Esophagus squamous epithelium (tissue), 5 donors: ENCODE data around the gene SUOX. TPM values are rescaled to one million over a fixed set of nuclear protein-coding genes. Genes with fewer than 3 reads are reported as not detected.
"Not testable (repeated sequence)": the region's sequence is repeated elsewhere in the genome, so short reads cannot be mapped to it uniquely, and the experiment has no call there.

Source experiments
- DNase-seq: peaks from one replicate; lab custom pipeline; 2025; lab: John Stamatoyannopoulos, UW
- H3K27ac ChIP-seq, 4 donors: fragments of 200-600 bp; sonication (generic); one replicate each; pipeline ENCODE4 v1.5.1; 2016 to 2019; ENCODE audit warnings: mild to moderate bottlenecking in 1 of 4
- H3K27me3 ChIP-seq, 4 donors: fragments of 200-600 bp; sonication (generic); 1 replicate in 3 of 4; 2 replicates in 1 of 4; pipeline versions ENCODE4 v1.5.1 to v1.6.0; 2017 to 2021; ENCODE audit warnings: antibody characterized with exemption in 1 of 4
- H3K36me3 ChIP-seq, 3 donors: fragments of 200-600 bp; sonication (generic); one replicate each; pipeline ENCODE4 v1.5.1; 2016 to 2019
- H3K4me1 ChIP-seq, 3 donors: fragments of 200-600 bp; sonication (generic); one replicate each; pipeline ENCODE4 v1.5.1; 2017 to 2019
- H3K4me3 ChIP-seq, 4 donors: fragments of 200-600 bp; sonication (generic); 1 replicate in 3 of 4; 2 replicates in 1 of 4; pipeline ENCODE4 v1.5.1; 2016 to 2019; ENCODE audit warnings: mild to moderate bottlenecking in 2 of 4, moderate library complexity in 1 of 4
- H3K9me3 ChIP-seq, 3 donors: fragments of 200-600 bp; sonication (generic); one replicate each; pipeline ENCODE4 v1.5.1; 2016 to 2019
- POLR2A ChIP-seq, 4 donors: fragments of 450-650 bp; IDR thresholded peaks; one replicate each; pipeline ENCODE4 v1.6.1; 2017; ENCODE audit warnings: antibody characterized with exemption in 4 of 4, mild to moderate bottlenecking in 4 of 4, moderate library complexity in 3 of 4
- WGBS, 2 donors: methylation state at CpG; one replicate each; pipeline ENCODE4 v1.1.5; 2018; 5-methylcytosine and 5-hydroxymethylcytosine counted together
- intact Hi-C: fragments of 100-400 bp; cut with DNase I; formaldehyde crosslinking; loops from one replicate; pipeline ENCODE4 v1.15.0; 2022
- total RNA-seq, 4 donors: library from RNA; depleted of rRNA; stranded (reverse); fragments of >200 nt; gene quantifications; one replicate each; pipeline ENCODE4 v1.1.0, GENCODE V29; 2016
- TF ChIP-seq, protein P1 (sequence below), 6 experiments: fragments of 450-650 bp in 4 of 6; fragments of 200-600 bp in 2 of 6; sonication (generic) in 2 of 6; IDR thresholded peaks; one replicate each; pipeline ENCODE4 v1.5.1; 2016 to 2019; ENCODE audit warnings: antibody characterized with exemption in 6 of 6, mild to moderate bottlenecking in 4 of 6, moderate library complexity in 4 of 6
- donor health status: DM: yes; HTN: yes; CAD: no.

The SUOX gene
- total RNA-seq, 4 donors from 2014 or later = 16.0 to 30.0 (median 18.5) TPM

- TF ChIP-seq, protein P1, sequence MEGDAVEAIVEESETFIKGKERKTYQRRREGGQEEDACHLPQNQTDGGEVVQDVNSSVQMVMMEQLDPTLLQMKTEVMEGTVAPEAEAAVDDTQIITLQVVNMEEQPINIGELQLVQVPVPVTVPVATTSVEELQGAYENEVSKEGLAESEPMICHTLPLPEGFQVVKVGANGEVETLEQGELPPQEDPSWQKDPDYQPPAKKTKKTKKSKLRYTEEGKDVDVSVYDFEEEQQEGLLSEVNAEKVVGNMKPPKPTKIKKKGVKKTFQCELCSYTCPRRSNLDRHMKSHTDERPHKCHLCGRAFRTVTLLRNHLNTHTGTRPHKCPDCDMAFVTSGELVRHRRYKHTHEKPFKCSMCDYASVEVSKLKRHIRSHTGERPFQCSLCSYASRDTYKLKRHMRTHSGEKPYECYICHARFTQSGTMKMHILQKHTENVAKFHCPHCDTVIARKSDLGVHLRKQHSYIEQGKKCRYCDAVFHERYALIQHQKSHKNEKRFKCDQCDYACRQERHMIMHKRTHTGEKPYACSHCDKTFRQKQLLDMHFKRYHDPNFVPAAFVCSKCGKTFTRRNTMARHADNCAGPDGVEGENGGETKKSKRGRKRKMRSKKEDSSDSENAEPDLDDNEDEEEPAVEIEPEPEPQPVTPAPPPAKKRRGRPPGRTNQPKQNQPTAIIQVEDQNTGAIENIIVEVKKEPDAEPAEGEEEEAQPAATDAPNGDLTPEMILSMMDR (IDR thresholded peaks at IDR 0.05) = no peak
- no peak for TF ChIP-seq POLR2A (IDR thresholded peaks at IDR 0.05)
- Histone ChIP-seq H3K36me3 (peaks cover 0 to 43% (median 0%) of the 10 kb centered on the region in 3 donors), H3K4me1 (peaks cover 9 to 66% (median 44%) of the 10 kb centered on the region in 3 donors), H3K27me3 (no peaks in the 10 kb centered on the region), H3K27ac (peak overlapping the region; percentile 96 to 99 (median 98)), H3K4me3 (peak overlapping the region; percentile 77 to 99 (median 94)), H3K9me3 (no peaks in the 10 kb centered on the region)
- DNase-seq = no peak
- WGBS, 2 donors = 1 to 2% methylated on average over 14 to 15 of the region's 15 CpGs
- intact Hi-C loops = no loop called here
These were observed 22.8 kb upstream of the SUOX start for GRCh38 chr12:55974308-55974730.

DNA sequence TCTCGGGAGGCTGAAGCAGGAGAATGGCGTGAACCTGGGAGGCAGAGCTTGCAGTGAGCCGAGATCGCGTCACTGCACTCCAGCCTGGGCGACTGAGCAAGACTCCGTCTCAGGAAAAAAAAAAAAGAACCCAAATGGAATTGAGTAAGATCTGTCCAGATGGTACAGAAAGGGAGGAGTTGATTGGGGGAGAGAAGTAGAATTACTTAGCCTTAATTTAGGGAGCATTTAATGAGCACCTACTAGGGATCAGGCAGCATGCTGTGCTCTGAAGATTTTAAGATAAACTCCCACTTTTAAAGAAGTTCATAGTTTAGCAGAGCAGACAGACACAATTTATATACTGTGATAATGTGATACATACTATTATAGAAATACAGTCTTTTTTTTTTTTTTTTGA, 18.7 kb upstream of the SUOX start:
- WGBS, 2 donors = 90 to 96% methylated on average over 7 of the region's 7 CpGs
- no peak for DNase-seq
- Histone ChIP-seq H3K27me3 (no peaks in the 10 kb centered on the region), H3K4me3 (no peak overlapping the region), H3K4me1 (peaks cover 9 to 60% (median 41%) of the 10 kb centered on the region in 3 donors), H3K36me3 (peaks cover 0 to 58% (median 11%) of the 10 kb centered on the region in 3 donors), H3K27ac (no peak overlapping the region), H3K9me3 (no peaks in the 10 kb centered on the region)
- intact Hi-C loops = no loop called here
- no peak for TF ChIP-seq POLR2A (IDR thresholded peaks at IDR 0.05)
- TF ChIP-seq, protein P1 (IDR thresholded peaks at IDR 0.05) = no peak

- Histone ChIP-seq H3K9me3 (no peaks in the 10 kb centered on the region), H3K4me3 (no peak overlapping the region), H3K36me3 (peaks cover 5 to 64% (median 11%) of the 10 kb centered on the region in 3 donors), H3K4me1 (peaks cover 9 to 60% (median 41%) of the 10 kb centered on the region in 3 donors), H3K27ac (no peak overlapping the region), H3K27me3 (no peaks in the 10 kb centered on the region)
- 48 to 73% methylated on average over 3 of the region's 3 CpGs for WGBS, 2 donors
- DNase-seq = no peak
- intact Hi-C loops = no loop called here
- TF ChIP-seq, protein P1 (IDR thresholded peaks at IDR 0.05) = no peak
- no peak for TF ChIP-seq POLR2A (IDR thresholded peaks at IDR 0.05)
These were observed 18.0 kb upstream of the SUOX start for GRCh38 chr12:55979069-55979468.

DNA sequence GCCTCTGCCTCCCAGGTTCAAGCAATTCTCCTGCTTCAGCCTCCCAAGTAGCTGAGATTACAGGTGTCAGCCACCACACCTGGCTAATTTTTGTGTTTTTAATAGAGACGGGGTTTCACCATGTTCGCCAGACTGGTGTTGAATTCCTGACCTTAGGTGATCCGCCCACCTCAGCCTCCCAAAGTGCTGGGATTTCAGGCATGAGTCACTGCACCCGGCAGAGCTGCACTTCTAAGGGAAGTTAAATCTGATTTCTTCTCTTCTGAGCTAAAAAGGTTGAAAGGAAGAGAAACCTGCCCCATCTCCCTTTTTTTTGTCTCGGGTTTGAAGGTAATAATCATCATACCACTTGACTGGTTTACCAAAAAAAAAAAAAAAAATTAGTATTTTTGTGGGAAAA, 15.2 kb upstream of the SUOX start:
- DNase-seq, H3K27ac ChIP-seq, H3K9me3 ChIP-seq, H3K4me3 ChIP-seq, H3K27me3 ChIP-seq, intact Hi-C loops: not testable (repeated sequence)
- peaks cover 0 to 36% (median 25%) of the 10 kb centered on the region in 3 donors for H3K4me1 ChIP-seq
- H3K36me3 ChIP-seq = peaks cover 11 to 79% (median 21%) of the 10 kb centered on the region in 3 donors
- WGBS, 2 donors = 43 to 49% methylated on average over 5 of the region's 5 CpGs

- intact Hi-C loops = no loop called here
- WGBS, 2 donors = 69 to 71% methylated on average over 3 of the region's 3 CpGs
- H3K4me1 ChIP-seq = peaks cover 0 to 30% (median 20%) of the 10 kb centered on the region in 3 donors
- H3K27me3 ChIP-seq = no peaks in the 10 kb centered on the region
- no peak overlapping the region for H3K4me3 ChIP-seq
- no peak for DNase-seq
- H3K27ac ChIP-seq = no peak overlapping the region
- H3K36me3 ChIP-seq = peaks cover 11 to 79% (median 21%) of the 10 kb centered on the region in 3 donors
- no peaks in the 10 kb centered on the region for H3K9me3 ChIP-seq
- no peak for TF ChIP-seq POLR2A (IDR thresholded peaks at IDR 0.05)
- TF ChIP-seq, protein P1 (IDR thresholded peaks at IDR 0.05) = no peak
These were observed 14.6 kb upstream of the SUOX start for GRCh38 chr12:55982319-55982936.
